ENCODE measurements around the gene TMEM184B.

TMEM184B gene

DNA sequence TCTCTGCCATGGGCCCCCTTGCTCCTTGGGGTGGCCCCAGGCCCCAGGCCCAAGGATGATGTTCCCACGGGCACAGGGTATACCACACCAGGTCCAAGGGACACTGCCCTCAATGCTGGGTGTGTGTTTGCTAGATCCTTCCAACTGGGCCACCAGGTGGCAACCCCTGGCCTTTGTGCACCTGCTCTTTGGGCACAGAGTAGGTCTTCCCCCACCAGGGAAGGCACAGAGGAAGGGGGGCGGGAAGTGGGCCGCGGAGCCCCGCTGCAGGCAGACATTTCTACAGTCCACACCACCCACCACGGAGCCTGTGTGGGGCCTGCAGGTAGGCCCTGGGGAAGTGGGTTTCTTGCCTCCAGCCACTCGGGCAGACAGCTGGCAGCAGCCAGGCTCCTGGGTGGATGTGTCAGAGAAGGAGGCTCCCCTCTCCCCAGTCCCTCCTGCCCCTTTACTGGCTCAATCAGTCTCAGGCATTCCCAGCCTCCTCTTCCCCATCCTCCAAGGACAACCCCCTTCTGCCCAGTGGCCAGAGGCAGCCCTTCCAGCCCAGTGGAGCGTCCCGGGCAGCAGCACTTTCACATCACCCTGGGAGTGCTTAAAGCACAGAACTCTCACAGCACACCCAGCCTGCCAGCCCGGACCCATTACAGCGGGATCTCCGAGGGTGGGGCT, 49.4 kb downstream of the TMEM184B start:
- no peak for DNase-seq (ENCODE audit: low spot score)

DNA sequence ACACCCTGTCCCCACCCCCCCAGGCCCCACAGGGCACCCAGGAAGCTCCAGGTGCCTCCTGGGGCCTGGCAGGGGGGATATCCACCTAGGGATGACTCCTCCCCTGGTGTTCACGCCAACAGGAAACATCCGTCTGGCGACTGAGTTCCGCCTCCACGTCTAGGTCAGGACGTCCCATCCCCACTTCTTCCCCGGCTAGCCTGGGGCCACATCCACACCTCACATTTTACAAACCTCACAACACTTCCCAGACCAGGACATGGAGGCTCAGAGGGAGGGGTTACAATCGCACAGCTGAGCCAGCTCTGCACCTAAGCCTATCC, 50.1 kb downstream of the TMEM184B start:
- no peak for DNase-seq (ENCODE audit: low spot score)

- DNase-seq (ENCODE audit: low spot score): no peak
These were observed 50.7 kb downstream of the TMEM184B start for GRCh38 chr22:38221908-38222796.

- DNase-seq (ENCODE audit: low spot score): no peak
These were observed 51.4 kb downstream of the TMEM184B start for GRCh38 chr22:38221407-38221806.

GRCh38 chr22:38220653-38221386, 52.0 kb downstream of the TMEM184B start:
- no peak for DNase-seq (ENCODE audit: low spot score)

GRCh38 chr22:38220163-38220562, 52.6 kb downstream of the TMEM184B start:
- DNase-seq (ENCODE audit: low spot score): no peak

GRCh38 chr22:38219632-38220031, 53.2 kb downstream of the TMEM184B start:
- no peak for DNase-seq (ENCODE audit: low spot score)

DNA sequence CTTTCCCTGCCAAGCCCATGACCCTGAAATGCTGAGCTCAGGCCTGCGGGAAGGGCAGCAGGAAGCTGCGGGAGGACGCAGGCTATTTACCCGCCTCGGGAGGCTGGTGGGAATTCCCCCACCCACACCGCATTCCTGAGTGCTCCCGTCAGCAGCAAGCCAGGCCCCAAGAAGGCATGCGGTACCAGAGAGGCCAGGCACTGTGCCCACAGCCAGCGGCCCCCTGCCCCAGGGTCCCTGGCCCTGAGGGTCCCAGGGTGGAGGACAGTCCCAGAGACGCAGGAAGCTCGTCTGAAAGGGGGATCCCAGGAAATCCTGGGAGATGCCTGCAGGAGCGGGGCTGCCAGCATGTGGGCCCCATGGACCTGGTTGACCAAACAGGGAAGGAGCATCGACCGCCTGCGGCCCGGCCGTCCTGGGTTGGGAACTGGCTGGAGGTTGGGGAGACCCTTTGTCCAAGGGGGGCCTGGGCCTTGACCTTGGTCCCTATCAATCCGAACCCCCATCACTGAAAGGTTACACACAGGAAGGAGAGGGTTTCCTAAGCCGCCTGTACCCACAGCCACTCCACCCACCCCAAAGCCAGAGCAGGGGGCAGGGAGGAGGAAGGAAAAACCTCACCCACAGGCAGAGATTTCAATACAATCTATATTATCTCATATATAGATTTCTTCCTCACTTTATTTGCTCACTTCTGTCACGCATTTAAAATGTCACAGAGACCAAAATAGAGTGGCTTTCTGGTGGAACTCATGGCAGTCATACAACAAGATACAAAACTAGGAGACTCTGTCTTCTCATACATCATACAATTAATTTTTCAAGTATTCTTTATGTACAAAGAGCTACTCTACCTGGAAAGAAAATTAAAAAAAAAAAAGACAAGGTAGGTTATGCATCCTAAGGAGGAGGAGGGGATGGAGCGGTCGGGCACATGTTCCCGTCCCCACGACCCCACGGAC, 53.9 kb downstream of the TMEM184B start:
- peak; percentile 79 for DNase-seq (ENCODE audit: low spot score)

GRCh38 chr22:38215156-38216038, 57.4 kb downstream of the TMEM184B start:
- no peak for DNase-seq (ENCODE audit: low spot score)

DNA sequence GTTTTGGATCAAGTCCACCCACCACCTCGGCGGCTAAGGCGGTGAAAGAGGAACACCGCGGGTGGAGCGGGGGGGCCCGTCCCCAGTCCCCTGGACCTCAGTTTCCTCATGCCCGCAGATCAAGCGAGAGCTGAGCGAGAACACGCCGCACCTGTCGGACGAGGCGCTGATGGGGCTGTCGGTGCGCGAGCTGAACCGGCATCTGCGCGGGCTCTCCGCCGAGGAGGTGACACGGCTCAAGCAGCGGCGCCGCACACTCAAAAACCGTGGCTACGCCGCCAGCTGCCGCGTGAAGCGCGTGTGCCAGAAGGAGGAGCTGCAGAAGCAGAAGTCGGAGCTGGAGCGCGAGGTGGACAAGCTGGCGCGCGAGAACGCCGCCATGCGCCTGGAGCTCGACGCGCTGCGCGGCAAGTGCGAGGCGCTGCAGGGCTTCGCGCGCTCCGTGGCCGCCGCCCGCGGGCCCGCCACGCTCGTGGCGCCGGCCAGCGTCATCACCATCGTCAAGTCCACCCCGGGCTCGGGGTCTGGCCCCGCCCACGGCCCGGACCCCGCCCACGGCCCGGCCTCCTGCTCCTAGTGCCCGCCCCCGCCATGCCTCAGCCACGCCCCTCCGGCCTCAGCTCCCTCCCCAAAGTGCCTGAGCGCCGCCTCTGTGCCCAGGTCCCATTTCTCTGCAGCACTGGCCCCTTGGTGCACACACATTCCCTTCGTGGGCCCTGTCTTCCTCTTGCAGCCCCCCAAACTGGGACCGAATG, 58.3 kb downstream of the TMEM184B start:
- DNase-seq (ENCODE audit: low spot score): no peak

GRCh38 chr22:38213990-38214301, 58.9 kb downstream of the TMEM184B start:
- DNase-seq (ENCODE audit: low spot score): no peak

DNA sequence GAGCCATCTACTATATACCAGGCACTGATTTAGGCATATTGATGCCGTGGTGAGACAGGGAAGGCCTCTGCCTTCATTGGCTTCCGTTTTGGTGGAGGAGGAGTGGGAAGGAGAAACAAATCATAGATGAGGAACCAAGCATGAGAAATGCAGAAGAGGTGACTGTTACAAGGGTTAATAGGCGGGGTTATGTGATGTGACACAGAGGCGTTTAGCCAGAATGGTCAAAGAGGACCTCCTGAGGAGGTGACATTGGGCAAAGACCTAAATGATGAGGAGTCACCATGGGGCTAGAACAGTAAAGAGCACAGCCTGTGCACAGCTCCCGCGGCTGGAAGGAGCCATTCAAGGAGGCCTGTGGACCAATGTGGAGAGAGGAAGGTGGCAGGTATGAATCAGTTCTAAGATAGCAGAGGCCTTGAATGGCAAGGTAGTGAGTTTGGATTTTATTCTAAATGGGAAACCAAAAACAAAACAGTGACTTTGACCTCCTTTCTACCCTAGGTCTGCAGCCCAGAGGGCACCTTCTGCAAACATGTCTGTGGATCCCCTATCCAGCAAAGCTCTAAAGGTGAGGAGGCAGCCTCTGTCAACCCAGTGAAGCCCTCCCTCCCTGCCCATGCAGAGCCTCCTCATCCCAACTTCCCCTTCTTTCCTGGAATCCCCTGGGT, 59.4 kb downstream of the TMEM184B start:
- DNase-seq (ENCODE audit: low spot score): no peak

GRCh38 chr22:38212442-38212841, 60.4 kb downstream of the TMEM184B start:
- DNase-seq (ENCODE audit: low spot score): no peak

- DNase-seq (ENCODE audit: low spot score): no peak
These were observed 61.3 kb downstream of the TMEM184B start for GRCh38 chr22:38211556-38211955.

- no peak for DNase-seq (ENCODE audit: low spot score)
These were observed 64.2 kb downstream of the TMEM184B start for GRCh38 chr22:38208551-38208968.

DNA sequence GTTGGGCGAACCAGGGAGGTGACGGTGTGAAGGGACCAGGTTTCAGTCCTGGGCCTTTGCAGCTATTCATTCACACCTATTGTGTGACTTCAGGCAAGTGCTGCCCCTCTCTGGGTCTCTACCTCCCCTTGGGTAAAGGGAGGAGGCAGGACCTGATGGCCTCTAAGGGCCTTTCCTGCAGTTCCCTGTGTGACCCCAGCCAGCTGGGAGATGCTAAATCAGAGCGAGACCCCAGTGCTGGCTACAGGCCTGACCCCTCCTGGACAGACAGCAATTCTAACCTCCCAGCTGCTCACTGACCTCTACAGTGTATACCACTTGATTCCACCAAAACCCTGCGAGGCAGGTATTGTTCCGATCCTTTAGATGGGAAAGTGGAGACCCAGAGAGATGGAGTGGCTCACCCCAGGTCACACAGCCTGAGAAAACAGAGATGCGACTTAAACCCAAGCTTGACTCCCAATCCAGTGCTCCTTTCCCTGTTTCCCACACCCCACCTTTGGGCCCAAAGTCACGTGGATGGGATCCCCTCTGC, 64.8 kb downstream of the TMEM184B start:
- DNase-seq (ENCODE audit: low spot score): no peak

DNA sequence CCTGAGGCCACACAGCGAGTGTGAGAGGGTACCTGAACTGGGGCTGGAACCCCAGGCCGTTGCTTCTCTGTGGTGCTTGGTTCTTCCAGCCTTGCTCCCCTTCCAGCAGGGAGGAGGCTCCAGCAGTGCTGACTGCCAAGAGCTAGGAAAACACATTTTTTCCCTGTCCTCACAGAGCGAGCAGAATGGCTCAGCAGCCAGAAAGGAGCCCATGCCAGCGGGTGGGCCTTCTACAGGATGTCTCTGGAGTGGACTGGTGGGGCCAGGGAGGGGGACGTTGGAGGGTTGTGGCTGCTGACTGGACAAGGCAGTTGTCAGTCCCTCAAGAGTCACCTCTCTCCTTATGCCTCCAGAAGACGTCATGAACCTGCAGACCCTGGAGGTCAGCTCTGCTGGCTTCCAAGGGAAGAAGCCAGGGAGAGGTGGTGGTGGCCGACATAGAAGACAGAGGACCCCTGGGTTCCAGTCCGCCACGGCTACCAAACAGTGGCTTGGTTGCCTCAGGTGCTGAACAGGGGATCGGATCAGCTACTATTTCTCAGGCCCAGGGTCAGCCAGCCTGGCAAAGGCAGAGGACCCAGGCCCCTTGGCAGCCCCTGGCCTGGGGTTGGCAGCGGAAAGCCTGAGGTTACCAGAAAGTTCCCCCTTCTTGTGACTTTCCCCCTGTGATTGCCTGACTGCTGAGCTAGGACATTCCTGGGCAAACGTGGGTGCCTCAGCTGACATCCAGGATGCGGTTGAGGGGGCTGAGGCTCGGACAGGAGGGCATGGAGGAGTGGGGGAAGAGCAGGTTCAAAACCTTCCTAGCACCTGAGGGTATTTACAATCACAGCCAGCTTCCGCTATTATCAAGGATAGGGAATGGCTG, 67.3 kb downstream of the TMEM184B start:
- DNase-seq (ENCODE audit: low spot score): no peak

DNA sequence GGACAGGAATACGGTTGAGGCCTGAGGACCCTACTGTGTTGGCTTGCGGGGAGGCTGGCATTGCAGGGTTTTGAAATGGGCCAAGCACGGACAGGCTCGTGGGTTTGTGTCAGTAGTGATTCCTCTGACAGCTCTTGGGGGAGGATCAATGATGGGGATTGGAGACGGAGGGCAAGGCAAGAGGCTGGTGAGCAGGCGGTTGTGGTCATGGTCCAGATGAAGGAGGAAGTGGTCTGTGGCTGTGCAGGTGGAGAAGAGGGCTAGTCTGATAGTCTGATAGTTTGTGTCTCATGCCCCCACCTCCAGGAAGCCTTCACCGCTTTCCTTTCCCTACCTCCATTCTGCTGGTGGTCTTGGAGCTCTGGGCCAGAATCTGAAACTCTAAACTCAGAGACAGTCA, 68.0 kb downstream of the TMEM184B start:
- DNase-seq (ENCODE audit: low spot score): no peak
